Rectal smooth muscle tissue (tissue), 1 donor: Measurements from ENCODE around the gene COX20.
"Not testable (repeated sequence)": the region's sequence is repeated elsewhere in the genome, so short reads cannot be mapped to it uniquely, and the experiment has no call there.

Source experiments
- H3K27ac ChIP-seq: one replicate; pipeline ENCODE4 v1.7.0; 2013; ENCODE audit warnings: low read depth, low read length, inconsistent platforms
- H3K27me3 ChIP-seq: one replicate; pipeline ENCODE4 v1.7.0; 2013; ENCODE audit warnings: low read length; ENCODE audit not compliant: control insufficient read depth, insufficient read depth
- H3K36me3 ChIP-seq: one replicate; pipeline ENCODE4 v1.7.0; 2013; ENCODE audit warnings: low read length; ENCODE audit not compliant: control insufficient read depth, insufficient read depth
- H3K4me1 ChIP-seq: one replicate; pipeline ENCODE4 v1.7.0; 2013; ENCODE audit warnings: low read length; ENCODE audit not compliant: control insufficient read depth, insufficient read depth
- H3K4me3 ChIP-seq: one replicate; pipeline ENCODE4 v1.7.0; 2013; ENCODE audit warnings: low read length
- H3K9ac ChIP-seq: one replicate; pipeline ENCODE4 v1.7.0; 2013; ENCODE audit warnings: low read length

COX20 gene, protein sequence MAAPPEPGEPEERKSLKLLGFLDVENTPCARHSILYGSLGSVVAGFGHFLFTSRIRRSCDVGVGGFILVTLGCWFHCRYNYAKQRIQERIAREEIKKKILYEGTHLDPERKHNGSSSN

GRCh38 chr1:244835276-244836134 is at the start of gene COX20:
COX20 (plus strand) TSS chr1:244835658; CDS start chr1:244835715, 57 bp downstream.
- Histone ChIP-seq H3K4me1 (peaks cover 8% of the 10 kb centered on the region), H3K36me3 (peaks cover 2% of the 10 kb centered on the region), H3K27ac (peak within 1 kb of the TSS; percentile 100), H3K27me3 (no peaks in the 10 kb centered on the region), H3K9ac (peak within 1 kb of the TSS; percentile 93), H3K4me3 (peak within 1 kb of the TSS; percentile 89)

- H3K4me1 ChIP-seq = no peaks in the 10 kb centered on the region
- H3K9ac ChIP-seq = no peak overlapping the region
- no peaks in the 10 kb centered on the region for H3K27me3 ChIP-seq
- H3K27ac ChIP-seq = no peak overlapping the region
- H3K36me3 ChIP-seq = no peaks in the 10 kb centered on the region
- H3K4me3 ChIP-seq = no peak overlapping the region
These were observed 46.8 kb upstream of the COX20 start for GRCh38 chr1:244788493-244789275.

DNA sequence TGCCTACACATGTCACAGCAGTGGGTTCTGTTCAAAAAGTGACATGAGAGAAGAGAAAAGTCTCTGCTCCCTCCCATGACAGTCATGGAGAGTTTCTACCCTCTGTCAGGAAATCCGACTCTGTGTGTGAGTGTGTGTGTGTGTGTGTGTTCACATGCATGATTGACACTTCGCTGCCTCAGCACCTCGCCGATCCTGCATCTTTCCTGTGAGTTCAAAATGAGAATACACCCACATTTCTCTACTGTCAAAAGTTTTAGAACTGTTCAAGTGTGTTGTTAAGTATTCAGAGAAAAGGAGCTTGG is 46.2 kb upstream of the COX20 start:
- no peak overlapping the region for H3K9ac ChIP-seq
- H3K27me3 ChIP-seq = no peaks in the 10 kb centered on the region
- H3K27ac ChIP-seq = no peak overlapping the region
- no peak overlapping the region for H3K4me3 ChIP-seq
- no peaks in the 10 kb centered on the region for H3K4me1 ChIP-seq
- H3K36me3 ChIP-seq = no peaks in the 10 kb centered on the region

- H3K9ac ChIP-seq = no peak overlapping the region
- no peak overlapping the region for H3K27ac ChIP-seq
- no peak overlapping the region for H3K4me3 ChIP-seq
- H3K36me3 ChIP-seq = no peaks in the 10 kb centered on the region
- H3K27me3 ChIP-seq = no peaks in the 10 kb centered on the region
- H3K4me1 ChIP-seq = no peaks in the 10 kb centered on the region
These were observed 45.7 kb upstream of the COX20 start for GRCh38 chr1:244789731-244790130.

DNA sequence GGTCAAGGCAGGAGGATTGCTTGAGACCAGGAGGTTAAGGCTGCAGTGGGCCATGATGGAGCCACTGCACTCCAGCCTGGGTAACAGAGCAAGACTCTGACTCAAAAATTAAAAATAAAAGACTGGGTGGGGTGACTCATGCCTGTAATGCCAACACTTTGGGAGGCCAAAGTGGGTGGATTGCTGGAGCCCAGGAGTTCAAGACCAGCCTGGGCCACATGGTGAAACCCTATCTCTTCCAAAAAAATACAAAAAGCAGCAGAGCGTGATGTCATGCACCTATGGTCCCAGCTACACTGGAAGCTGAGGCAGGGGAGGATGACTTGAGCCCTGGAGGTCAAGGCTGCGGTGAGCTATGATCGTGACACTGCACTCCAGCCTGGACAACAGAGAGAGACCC is 44.4 kb upstream of the COX20 start:
- Histone ChIP-seq H3K9ac (no peak overlapping the region), H3K36me3 (no peaks in the 10 kb centered on the region), H3K27me3 (no peaks in the 10 kb centered on the region), H3K4me1 (no peaks in the 10 kb centered on the region), H3K27ac (no peak overlapping the region), H3K4me3 (no peak overlapping the region)

GRCh38 chr1:244792188-244792850 is 43.1 kb upstream of the COX20 start:
- no peaks in the 10 kb centered on the region for H3K27me3 ChIP-seq
- H3K4me3 ChIP-seq = no peak overlapping the region
- H3K4me1 ChIP-seq = no peaks in the 10 kb centered on the region
- H3K27ac ChIP-seq = no peak overlapping the region
- no peaks in the 10 kb centered on the region for H3K36me3 ChIP-seq
- no peak overlapping the region for H3K9ac ChIP-seq

GRCh38 chr1:244794071-244794470 is 41.4 kb upstream of the COX20 start:
- Histone ChIP-seq H3K9ac (no peak overlapping the region), H3K27ac (no peak overlapping the region), H3K27me3 (no peaks in the 10 kb centered on the region), H3K4me1 (no peaks in the 10 kb centered on the region), H3K36me3 (no peaks in the 10 kb centered on the region), H3K4me3 (no peak overlapping the region)

DNA sequence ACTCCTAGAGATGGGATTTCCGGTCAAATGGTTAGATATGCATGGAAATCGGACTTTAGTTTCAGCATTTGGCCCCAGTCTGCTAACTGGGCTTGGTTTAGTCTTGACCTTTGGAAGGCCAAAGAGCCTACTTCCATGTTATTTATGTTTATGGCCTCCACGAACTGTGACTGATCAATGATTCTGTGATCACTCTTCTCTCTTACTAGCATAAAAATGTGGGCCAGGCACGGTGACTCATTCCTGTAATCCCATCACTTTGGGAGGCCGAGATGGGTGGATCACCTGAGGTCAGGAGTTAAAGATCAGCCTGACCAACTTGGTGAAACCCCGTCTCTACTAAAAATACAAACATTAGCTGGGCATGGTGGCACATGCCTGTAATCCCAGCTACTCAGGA is 40.9 kb upstream of the COX20 start:
- H3K9ac ChIP-seq, H3K4me1 ChIP-seq, H3K4me3 ChIP-seq, H3K27ac ChIP-seq, H3K36me3 ChIP-seq, H3K27me3 ChIP-seq: not testable (repeated sequence)

GRCh38 chr1:244796719-244797406 is 38.6 kb upstream of the COX20 start:
- no peaks in the 10 kb centered on the region for H3K4me1 ChIP-seq

GRCh38 chr1:244800821-244801220 is 34.6 kb upstream of the COX20 start:
- no peaks in the 10 kb centered on the region for H3K36me3 ChIP-seq
- H3K9ac ChIP-seq = no peak overlapping the region
- H3K4me3 ChIP-seq = no peak overlapping the region
- H3K27me3 ChIP-seq = no peaks in the 10 kb centered on the region
- H3K4me1 ChIP-seq = no peaks in the 10 kb centered on the region
- H3K27ac ChIP-seq = no peak overlapping the region

More at GRCh38 chr1:244796719-244797406, 38.6 kb upstream of the COX20 start:
- Histone ChIP-seq H3K36me3 (no peaks in the 10 kb centered on the region), H3K9ac (no peak overlapping the region), H3K27me3 (no peaks in the 10 kb centered on the region), H3K27ac (no peak overlapping the region), H3K4me3 (no peak overlapping the region)

DNA sequence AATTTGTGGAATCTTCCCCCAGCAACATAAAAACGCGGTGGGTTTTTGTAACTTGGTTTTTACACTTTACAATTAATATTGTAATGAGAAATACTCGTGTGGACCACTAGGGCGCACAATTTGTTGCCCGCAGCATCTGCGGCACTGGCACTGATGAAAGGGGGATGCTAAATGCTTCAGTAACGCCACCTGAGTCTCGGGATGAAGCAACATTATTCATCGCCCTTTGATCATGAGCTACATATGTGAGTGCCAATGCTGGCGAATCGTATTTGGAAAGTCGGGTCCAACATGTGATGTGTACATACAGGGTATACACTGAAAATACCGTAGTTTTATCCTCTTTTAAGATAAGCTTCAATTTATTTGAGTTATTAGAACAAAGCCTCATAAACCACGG is 34.2 kb upstream of the COX20 start:
- H3K9ac ChIP-seq = no peak overlapping the region
- no peaks in the 10 kb centered on the region for H3K36me3 ChIP-seq
- H3K4me3 ChIP-seq = no peak overlapping the region
- H3K27ac ChIP-seq = no peak overlapping the region
- H3K4me1 ChIP-seq = no peaks in the 10 kb centered on the region
- no peaks in the 10 kb centered on the region for H3K27me3 ChIP-seq

DNA sequence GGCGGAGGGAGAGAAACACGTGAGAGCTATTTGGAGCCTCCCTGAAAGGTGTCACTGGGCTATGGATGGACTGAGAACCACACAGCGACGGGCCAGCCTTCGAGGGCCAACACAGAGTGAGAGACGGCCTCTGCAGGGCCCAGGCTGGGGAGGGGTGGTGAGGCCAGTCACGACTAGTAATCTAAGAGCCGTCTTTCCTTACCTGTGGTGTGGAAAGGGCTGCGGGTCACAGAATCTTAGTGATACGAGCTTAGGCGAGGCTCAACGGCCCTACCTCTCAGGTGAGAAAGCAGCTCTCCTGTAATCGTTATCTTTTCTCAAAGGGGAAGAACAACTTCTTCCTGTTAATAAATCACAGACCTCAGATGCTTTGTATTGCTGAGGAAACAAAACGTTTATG is 33.4 kb upstream of the COX20 start:
- no peaks in the 10 kb centered on the region for H3K4me1 ChIP-seq
- H3K27me3 ChIP-seq = no peaks in the 10 kb centered on the region
- H3K36me3 ChIP-seq = no peaks in the 10 kb centered on the region
- no peak overlapping the region for H3K27ac ChIP-seq
- H3K9ac ChIP-seq = no peak overlapping the region
- H3K4me3 ChIP-seq = no peak overlapping the region
